ENCODE measurements around the gene HTR6. TPM values are rescaled to one million over a fixed set of nuclear protein-coding genes. Genes with fewer than 3 reads are reported as not detected.
"Not testable (repeated sequence)": the region's sequence is repeated elsewhere in the genome, so short reads cannot be mapped to it uniquely, and the experiment has no call there.

HTR6 gene
- total RNA-seq, 1 donor from 2014 or later = not detected

- Histone ChIP-seq H3K27ac (no peak overlapping the region), H3K27me3 (ENCODE audit: low read depth) (no peaks in the 10 kb centered on the region), H3K36me3 (peaks cover 3% of the 10 kb centered on the region), H3K4me1 (no peaks in the 10 kb centered on the region), H3K9me3 (no peaks in the 10 kb centered on the region), H3K4me3 (no peak overlapping the region)
- intact Hi-C loops (cut with DNase I) = no loop called here
- no peak for DNase-seq
- ATAC-seq = no peak
- no peak for TF ChIP-seq CTCF (IDR thresholded peaks at IDR 0.05)
Observed at GRCh38 chr1:19633106-19633505, 31.6 kb upstream of the HTR6 start.

- H3K4me3 ChIP-seq; H3K27ac ChIP-seq; H3K9me3 ChIP-seq; H3K4me1 ChIP-seq; H3K27me3 ChIP-seq (ENCODE audit: low read depth); DNase-seq; H3K36me3 ChIP-seq; ATAC-seq; intact Hi-C loops (cut with DNase I): not testable (repeated sequence)
Observed at GRCh38 chr1:19635064-19635463, 29.6 kb upstream of the HTR6 start.

- no peaks in the 10 kb centered on the region for H3K36me3 ChIP-seq
- H3K9me3 ChIP-seq = no peaks in the 10 kb centered on the region
- H3K4me3 ChIP-seq = no peak overlapping the region
- no peaks in the 10 kb centered on the region for H3K27me3 ChIP-seq (ENCODE audit: low read depth)
- intact Hi-C loops (cut with DNase I) = no loop called here
- DNase-seq (no peak), ATAC-seq (no peak)
- H3K4me1 ChIP-seq = peaks cover 1% of the 10 kb centered on the region
- TF ChIP-seq CTCF (IDR thresholded peaks at IDR 0.05) = no peak
- H3K27ac ChIP-seq = no peak overlapping the region
Observed at GRCh38 chr1:19635646-19636045, 29.0 kb upstream of the HTR6 start.

GRCh38 chr1:19636065-19636464 is 28.6 kb upstream of the HTR6 start:
- Histone ChIP-seq H3K4me3 (no peak overlapping the region), H3K36me3 (no peaks in the 10 kb centered on the region), H3K9me3 (no peaks in the 10 kb centered on the region), H3K4me1 (peaks cover 3% of the 10 kb centered on the region), H3K27me3 (ENCODE audit: low read depth) (no peaks in the 10 kb centered on the region), H3K27ac (no peak overlapping the region)
- intact Hi-C loops (cut with DNase I) = no loop called here
- TF ChIP-seq CTCF (IDR thresholded peaks at IDR 0.05) = no peak
- ATAC-seq = no peak
- DNase-seq = no peak

- H3K4me1 ChIP-seq; DNase-seq; H3K36me3 ChIP-seq; H3K27me3 ChIP-seq (ENCODE audit: low read depth); ATAC-seq; intact Hi-C loops (cut with DNase I); H3K27ac ChIP-seq; H3K4me3 ChIP-seq; H3K9me3 ChIP-seq: not testable (repeated sequence)
Observed at GRCh38 chr1:19636749-19637148, 27.9 kb upstream of the HTR6 start.

GRCh38 chr1:19637606-19638005 is 27.1 kb upstream of the HTR6 start:
- Histone ChIP-seq H3K4me3 (no peak overlapping the region), H3K27me3 (ENCODE audit: low read depth) (peaks cover 4% of the 10 kb centered on the region), H3K36me3 (no peaks in the 10 kb centered on the region), H3K4me1 (peaks cover 3% of the 10 kb centered on the region), H3K27ac (no peak overlapping the region), H3K9me3 (no peaks in the 10 kb centered on the region)
- ATAC-seq = no peak
- no peak for TF ChIP-seq CTCF (IDR thresholded peaks at IDR 0.05)
- intact Hi-C loops (cut with DNase I) = no loop called here
- no peak for DNase-seq

- H3K27me3 ChIP-seq (ENCODE audit: low read depth) = peaks cover 16% of the 10 kb centered on the region
- H3K4me3 ChIP-seq; intact Hi-C loops (cut with DNase I); H3K9me3 ChIP-seq; ATAC-seq; H3K36me3 ChIP-seq; H3K27ac ChIP-seq; DNase-seq: not testable (repeated sequence)
- peaks cover 14% of the 10 kb centered on the region for H3K4me1 ChIP-seq
Observed at GRCh38 chr1:19639228-19639627, 25.4 kb upstream of the HTR6 start.

Measured in lower lobe of right lung (tissue), 2 donors.